Cardiac septum (tissue), 1 donor: ENCODE results near the gene SEMA3B. TPM values are rescaled to one million over a fixed set of nuclear protein-coding genes. Genes with fewer than 3 reads are reported as not detected.
"Not testable (repeated sequence)": the region's sequence is repeated elsewhere in the genome, so short reads cannot be mapped to it uniquely, and the experiment has no call there.

Experiments
- DNase-seq: peaks from one replicate; pipeline ENCODE4 v3.0.0-alpha.2; 2020; ENCODE audit warnings: low spot score
- intact Hi-C: fragments of 100-400 bp; cut with DNase I; formaldehyde crosslinking; loops from one replicate; pipeline ENCODE4 v1.14.0; 2022
- total RNA-seq: library from RNA; stranded (reverse); fragmentation: NEBNext Ultra II Directional; extraction: Animal tissue kit (Norgen Biotek cat#: 25700); gene quantifications from one replicate; pipeline ENCODE4 v1.2.1, GENCODE V29; 2021
- donor health status: DM: no; HTN: no; CAD: no.

Gene SEMA3B
- total RNA-seq, 1 donor from 2014 or later, result 26.5 TPM

DNA sequence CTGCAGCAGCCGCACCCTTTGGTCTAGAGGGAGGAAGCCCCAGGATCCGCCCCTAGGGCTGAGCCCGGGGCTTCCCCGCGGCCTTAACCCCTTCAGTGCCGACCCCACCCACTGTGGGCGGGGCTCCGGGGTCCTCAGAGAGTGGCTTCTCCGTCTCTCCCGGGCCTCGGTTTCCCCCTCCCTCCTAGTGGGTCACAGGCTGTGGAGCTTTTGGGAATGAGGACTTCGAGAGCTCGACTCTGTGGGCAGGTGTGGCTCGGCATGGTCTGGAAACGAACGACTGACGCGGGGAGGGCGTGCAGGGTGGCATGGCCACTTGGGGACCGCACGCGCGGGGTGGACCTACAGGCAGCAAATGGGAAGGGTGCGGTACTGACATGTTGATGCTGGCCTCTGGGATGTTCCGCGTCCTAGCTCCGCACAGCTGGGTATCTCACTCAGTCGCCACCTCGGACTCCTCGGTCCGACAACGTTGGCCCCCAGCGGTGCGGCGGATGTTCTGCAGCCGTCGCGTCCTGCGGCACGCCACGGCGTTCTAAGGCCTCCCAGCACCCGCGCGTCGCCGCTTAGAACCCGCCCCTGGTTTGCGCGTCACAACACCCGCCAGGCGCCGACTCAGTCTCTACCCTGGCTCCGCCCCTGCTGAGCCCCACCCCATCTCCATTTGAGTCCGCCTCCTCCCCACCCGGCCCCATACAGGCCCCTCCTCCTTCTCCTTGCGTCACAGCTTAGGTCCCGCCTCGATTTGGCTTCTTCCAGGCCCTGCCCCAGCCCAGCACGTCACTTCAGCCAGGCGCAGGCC lies 30.1 kb downstream of the SEMA3B start, which contains the start of the genes HYAL3 and NAA80:
Gene HYAL3, minus strand, starts transcription at position 570 of the 802 bp plus-strand sequence. CDS start 3,803 bp downstream, outside the sequence.
Gene NAA80, minus strand, starts transcription at position 570 of the 802 bp plus-strand sequence. CDS start 1,942 bp downstream, outside the sequence.
- DNase-seq, result peak; percentile 100
- intact Hi-C loops, result no loop called here

DNA sequence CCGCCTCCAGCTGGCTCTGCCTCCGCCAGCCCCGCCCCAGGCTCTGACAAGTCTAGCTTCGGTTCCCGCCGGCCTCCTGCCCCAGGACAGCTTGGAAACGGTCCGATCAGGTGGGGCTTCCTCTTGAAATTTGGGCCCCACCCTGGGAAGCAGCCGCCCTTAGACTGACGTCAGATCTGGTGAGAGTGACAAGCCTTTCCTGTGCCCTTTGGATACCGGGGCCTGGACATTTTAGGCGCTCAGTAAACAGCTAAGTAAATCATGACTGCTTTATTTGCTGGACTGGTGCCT lies 30.6 kb downstream of the SEMA3B start:
- intact Hi-C loops, result no loop called here
- no peak for DNase-seq

DNA sequence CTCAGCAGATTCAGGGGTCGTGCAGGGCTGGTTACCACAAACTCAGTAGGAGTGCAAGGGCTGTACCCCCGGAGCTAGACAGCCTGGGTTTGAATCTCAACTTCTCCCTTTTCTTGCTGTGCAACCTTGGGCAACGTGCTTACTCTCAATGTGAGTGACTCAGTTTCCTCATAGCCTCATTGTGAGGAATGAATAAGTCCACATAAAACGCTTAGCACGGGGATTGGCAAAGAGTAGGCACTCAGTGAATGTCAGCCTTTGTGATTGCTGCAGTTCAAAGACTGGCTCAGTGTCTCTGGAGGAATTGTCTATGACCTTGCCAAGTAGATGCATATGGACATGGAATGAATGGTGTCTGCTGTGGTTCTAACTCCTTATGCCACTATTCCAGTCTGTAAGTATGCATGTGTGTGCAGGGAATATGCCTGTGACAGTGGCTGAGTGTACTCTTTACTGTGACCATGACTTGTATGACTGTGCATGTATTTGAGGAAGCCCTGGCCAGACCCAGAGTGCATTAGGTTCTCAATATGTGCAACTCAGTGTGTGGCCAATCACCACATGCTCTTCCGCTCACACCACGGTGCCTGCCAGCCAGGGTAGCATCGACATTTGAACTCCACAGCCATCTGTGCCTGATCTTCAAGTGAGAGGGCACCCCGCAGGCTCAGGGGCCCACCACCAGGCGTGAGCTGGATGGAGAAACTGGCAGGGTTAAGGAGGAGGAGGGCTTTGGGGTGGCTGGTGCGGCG lies 31.2 kb downstream of the SEMA3B start:
- intact Hi-C loops, result loop anchor here (1.0 to 5.0 kb wide), 2 partner anchors 23 to 37 kb away; no protein-coding TSS in a partner anchor

DNA sequence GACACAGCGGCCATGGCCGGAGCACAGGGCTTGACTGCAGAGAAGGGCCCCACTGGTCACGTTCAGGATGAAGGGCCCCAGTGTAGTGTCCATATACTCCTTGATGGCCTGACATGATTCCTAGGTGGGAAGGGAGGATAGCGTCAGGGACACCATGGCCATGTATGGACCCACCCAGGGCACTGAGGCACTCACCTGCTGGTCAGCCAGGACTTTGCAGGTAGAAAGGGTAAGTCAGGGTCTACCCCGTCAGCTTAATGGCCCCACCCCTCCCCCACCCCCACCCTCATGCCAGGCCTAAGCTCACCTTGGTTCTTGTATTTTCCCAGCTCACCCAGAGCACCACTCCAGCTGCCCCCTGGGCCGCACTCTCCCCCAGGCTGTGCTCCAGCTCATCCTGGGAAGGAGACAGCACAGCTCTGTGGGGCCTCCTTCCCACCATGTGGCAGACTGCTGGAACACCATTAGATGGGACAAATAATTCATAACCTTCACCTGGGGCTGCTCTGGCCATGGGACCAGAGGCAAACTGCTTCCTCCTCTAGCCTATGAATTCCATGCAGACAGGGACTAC lies 31.8 kb downstream of the SEMA3B start:
- intact Hi-C loops, result loop anchor here (1.0 to 5.0 kb wide), 2 partner anchors 23 to 37 kb away; no protein-coding TSS in a partner anchor
- no peak for DNase-seq

More for the DNA sequence above, 31.2 kb downstream of the SEMA3B start:
- DNase-seq, result no peak

DNA sequence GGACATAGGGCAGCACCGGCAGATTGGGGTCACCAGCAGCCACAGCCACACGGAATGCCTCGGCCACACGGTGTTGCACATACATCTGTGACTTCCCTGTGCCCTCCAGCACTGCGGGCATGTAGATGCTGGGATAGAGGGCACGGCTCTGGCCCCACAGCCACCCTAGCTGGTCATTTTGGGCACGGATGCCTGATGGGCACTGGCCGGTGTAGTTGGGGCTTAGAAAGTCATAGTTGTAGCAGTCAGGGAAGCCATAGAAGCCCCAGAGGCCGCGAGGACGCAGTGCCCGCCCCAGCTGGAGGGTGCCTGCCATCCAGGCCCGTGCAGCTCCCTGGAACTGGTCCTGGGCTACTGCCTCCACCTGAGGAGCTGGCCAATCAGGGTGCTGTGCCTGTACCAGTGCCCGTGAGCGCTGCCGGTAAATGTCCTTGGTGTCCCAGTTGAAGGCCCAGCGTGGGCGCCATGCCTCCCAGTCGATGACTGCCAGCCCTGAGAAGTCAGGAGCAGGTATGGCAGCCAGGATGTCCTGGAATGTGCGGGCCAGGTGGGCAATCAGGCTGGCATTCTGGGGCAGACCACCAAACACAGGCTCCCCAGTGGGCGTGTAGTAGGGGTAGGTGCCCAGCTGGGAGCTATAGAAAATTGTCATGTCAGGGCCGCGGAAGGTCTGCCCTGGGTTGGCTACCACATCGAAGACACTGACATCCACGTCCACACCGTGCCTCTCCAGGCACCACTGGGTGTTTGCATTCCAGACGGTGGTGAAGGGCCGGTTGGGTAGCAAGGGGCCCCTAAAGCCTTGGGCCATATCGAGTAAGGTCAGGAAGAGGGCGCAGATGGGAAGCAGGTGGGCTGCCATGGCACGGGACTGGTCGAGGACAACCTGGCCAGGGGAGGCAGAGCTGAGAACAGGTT lies 33.4 kb downstream of the SEMA3B start:
- no peak for DNase-seq
- intact Hi-C loops, result loop anchor here (5.0 kb wide), 1 partner anchor 35 kb away; no protein-coding TSS in a partner anchor

DNA sequence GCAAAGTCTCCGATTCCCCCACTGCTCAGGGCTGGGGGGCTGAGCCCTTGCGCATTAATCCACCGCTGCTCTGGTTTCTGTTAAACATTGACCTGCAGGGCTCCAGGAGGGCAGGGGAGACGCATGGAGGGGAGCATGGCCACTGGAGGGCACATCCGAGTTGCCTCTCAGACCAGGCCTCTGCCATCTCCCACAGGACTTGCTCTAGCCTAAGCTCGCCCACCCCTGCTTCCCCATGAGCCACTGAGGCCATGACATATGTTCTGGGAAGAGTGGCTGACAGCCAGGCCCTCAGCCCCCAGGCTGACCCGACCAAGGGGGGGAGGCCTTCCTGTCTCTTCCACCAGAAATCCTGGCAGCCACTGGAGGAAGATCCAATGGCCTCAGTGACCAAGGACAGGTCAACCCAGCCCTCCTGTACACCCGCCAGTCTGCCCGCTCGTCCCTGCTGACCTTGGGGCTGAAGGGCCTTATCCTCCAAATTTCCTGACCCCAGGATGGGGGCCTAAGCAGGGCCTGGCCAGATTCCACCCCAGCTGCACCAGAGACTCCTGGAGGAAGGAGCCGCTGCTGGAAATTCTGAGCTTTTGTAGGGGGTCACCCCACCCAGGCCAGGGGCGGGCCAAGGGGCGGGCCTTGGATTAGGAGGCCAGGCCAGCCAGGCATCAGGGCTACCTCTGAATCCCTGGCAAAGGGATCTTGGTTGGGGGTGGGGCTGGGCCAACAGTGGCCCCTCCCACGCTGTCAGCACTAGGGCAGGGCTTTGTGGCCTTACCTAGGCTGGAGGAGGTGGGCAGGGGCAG lies 34.3 kb downstream of the SEMA3B start, which contains the start of gene HYAL1:
Gene HYAL1, minus strand, starts transcription at position 562 of the 803 bp plus-strand sequence. CDS start 618 bp downstream, outside the sequence.
- peak; percentile 90 for DNase-seq
- intact Hi-C loops, result loop anchor here (5.0 kb wide), 1 partner anchor 34 kb away; no protein-coding TSS in a partner anchor

DNA sequence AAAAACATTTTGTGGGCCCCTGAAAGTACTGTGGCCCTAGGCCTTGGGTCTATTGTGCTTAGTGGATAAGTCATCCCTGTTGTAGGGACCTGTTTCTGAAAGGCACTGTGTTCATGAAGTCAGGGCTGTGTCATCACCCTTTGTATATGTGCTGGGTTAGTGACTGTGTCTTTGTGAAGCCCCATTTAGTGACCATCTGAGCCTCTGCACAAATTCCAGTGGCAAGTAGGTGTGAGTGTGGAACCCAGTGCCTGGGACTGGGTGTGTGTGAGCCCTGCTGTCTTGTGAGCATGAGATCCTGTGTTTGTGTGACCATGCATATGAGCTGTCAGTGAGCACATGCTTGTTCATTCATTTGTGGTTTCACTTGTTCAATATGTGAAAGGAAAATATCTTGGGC lies 35.7 kb downstream of the SEMA3B start:
- intact Hi-C loops, result loop anchor here (5.0 kb wide), 1 partner anchor 33 kb away; no protein-coding TSS in a partner anchor
- DNase-seq, result no peak

DNA sequence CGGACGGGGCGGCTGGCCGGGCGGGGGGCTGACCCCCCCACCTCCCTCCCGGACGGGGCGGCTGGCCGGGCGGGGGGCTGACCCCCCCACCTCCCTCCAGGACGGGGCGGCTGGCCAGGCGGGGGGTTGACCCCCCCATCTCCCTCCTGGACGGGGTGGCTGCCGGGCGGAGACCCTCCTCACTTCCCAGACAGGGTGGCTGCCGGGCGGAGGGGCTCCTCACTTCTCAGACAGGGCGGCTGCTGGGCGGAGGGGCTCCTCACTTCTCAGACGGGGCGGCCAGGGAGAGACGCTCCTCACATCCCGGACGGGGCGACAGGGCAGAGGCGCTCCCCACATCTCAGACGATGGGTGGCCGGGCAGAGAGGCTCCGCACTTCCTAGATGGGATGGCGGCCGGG lies 43.1 kb downstream of the SEMA3B start:
- DNase-seq, intact Hi-C loops: not testable (repeated sequence)

DNA sequence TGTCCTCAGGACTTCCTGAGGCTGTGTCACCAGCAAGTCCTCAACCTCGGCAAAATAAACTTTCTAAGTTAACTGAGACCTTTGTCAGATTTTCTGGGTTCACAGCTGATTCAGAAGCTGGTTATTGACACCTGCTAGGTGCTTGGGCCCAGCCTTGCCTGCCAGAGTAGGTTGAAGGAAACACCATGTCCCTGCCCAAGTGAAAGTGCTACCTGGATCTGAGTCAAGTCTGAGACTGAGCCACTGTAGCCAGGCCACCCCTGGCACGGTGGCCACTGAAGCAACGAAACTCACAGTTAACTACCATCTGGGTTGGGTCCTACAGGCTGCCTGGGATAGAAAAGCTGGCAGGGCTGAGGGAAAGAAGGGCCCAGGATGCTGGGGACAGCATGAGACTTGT lies 45.4 kb downstream of the SEMA3B start:
- intact Hi-C loops, result no loop called here
- DNase-seq, result no peak

DNA sequence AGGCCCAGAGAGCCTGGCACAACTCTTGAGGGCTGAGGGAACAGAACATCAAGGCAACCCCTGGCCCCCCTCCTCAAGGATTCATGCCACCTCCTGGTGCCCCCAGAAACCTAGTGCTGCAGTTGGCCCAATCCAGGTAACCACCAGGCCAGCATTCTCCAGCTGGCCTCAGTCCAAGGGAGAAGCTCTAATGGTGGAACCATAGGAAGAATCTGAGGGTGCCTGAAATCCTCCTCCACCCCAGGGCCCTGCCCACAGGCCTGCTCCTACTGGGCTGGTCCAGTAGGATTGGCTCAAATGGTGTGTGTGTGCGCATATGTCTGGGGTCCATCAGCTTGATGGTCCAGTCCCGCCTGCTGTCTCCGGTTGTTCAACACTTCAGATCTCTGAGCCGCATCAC lies 45.9 kb downstream of the SEMA3B start:
- DNase-seq, result no peak
- intact Hi-C loops, result no loop called here

DNA sequence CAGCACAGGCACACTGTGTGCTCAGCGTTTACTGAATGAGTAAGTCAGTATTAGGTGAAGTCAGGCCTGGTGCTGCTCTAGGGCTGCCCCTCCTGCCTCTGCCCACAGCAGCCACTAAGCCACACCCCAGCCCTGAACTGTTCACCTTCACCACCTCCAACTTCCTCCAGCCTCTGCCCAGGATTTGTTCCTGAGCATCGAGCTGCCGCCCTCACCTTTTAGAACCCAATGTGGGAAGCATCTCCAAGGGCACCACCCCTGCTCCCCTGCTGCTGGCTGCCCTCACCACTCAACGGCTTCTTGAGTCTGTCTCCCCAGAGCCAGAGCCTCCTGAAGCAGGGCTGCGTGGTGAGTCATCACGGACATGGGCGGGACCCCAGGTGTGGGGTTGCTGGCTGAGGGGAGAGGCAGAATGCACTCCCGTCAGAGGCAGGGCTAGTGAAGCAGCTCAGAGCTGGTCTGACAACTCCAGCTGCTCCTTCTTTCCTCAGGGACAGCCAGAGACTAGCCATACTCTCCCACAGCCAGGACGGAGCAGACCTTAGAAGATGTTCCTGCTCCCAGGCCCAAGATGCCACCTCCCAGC lies 47.8 kb downstream of the SEMA3B start:
- DNase-seq, result no peak
- intact Hi-C loops, result no loop called here

DNA sequence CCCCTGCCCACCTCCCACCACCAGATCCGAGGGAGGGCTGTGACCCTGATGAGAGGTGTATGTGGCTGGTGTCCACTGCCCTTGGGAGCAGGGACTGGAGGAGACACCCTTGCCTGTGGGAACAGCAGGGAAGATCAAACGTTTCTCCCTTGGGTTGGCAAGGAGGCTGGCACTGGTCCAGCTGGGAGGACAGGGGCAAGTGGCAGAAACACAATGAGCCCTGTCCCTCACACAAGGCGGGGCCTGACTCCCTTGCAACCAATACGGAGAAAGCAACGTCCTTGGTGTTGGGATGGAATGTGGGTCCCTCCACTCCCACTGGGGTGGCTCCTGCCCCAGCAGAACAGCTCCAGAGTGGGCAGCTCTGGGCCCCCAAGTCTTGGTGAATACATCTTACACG lies 48.4 kb downstream of the SEMA3B start:
- DNase-seq, result no peak
- intact Hi-C loops, result no loop called here

DNA sequence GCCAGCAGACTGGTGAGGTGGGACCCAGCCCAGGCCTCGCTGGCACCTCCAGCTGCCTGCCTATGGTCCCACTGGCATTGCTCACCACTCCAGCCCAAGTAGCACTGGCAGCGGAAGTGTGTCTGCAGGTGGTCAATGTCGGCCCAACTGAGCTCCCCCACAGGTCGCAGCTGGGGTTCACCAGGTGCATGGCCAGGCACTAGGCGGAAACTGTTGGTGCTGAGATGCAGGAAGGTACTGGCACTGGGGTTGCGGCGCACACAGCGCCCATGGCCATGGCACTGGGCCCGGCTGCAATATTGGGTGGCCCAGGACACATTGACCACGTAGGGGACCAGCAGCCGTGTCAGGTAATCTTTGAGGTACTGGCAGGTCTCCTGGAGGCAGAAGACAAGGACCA lies 49.2 kb downstream of the SEMA3B start:
- intact Hi-C loops, result no loop called here
- no peak for DNase-seq

DNA sequence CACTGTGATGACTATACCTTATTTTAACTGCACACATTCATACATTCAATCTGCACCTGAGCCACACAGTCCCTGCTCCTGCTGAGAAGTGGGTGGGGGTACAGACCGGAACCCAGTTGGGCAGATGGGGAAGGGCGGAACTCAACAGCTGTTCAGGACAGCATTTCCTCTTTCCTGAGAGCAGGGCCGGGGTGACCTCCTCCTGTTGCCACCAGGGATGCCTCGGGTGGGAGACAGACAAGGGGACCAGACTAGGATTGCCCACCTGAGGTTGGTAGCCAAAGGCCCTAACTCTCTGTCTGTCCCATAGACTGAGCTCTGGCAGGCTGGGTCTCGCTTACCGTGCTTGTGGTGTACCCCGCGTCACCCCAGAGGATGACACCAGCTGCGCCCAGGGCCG lies 49.7 kb downstream of the SEMA3B start:
- intact Hi-C loops, result no loop called here
- no peak for DNase-seq

DNA sequence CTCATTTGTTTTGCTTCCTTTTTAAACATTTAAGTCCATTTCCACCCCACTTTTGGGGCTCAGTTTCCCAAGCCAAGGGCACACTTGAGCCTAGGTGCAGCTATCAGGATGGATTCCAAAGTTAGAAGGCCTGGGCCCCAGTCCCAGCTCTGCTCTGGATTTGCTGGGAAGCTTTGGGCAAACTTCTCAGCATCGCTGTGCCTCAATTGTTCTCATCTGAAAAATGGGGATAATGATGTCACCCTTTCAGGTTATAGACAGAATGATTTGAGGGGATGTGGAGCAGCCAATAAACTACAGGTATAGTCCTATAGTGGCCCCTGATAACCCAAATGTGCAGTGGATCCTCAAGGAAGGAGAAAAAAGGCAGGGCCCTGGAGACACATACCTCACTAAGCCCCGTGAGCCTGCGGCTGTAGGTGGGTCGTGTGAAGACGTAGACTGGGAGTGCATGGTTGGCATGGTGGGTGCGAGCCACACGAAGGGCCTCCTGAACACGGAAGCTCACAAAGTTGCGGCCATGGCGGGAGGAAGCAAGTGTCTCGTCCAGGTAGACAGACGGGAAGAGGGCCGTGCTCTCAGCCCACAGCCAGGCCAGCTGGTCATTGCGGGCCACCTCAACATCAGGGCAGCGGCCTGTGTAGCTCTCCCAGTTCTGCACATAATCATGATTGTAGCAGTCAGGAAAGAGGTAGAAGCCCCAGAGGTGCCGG lies 50.4 kb downstream of the SEMA3B start:
- intact Hi-C loops, result no loop called here
- no peak for DNase-seq

DNA sequence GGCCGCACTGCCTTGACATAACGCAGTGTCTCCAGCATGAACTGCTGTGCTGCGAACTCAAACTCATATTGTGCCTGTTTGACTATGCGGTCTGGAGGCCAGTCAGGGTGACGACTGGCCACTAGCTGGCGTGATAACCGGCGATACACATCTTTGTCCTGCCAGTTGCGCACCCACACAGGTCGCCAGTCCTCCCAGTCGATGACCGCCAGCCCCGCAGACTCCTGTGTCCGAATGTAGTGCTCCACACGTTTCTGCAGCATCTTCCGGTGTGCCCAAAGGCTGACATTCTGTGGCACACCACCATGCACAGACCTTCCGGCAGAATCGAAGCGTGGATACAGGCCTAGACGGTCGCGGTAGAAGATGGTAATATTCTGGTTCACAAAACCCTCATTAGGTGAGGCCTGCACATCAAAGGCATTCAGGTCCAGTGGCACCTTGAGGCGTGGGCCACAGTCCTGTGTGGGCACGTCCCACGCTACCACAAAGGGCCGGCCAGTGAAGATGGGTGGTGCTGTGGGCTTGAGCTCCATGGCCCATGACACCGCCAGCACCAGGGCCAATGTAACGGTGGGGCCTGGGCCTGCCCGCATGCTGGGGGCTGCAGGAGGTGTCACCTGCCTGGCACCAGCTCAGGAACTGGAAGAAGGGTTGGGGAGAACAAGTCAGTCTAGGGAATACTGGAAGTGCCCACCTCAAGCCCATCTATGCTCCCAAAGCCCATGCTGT lies 51.1 kb downstream of the SEMA3B start:
- intact Hi-C loops, result loop anchor here (5.0 kb wide), 2 partner anchors 83 to 128 kb away; partner anchors contain the start of genes GNAI2 and GNAT1
- no peak for DNase-seq
